Stimulated activated CD8-positive, alpha-beta memory T cell treated with anti-CD3 and anti-CD28 coated beads, Interleukin-7, amount 100 ng/mL, for 4 hours (primary cell): ENCODE data around the gene GMPS.
"Not testable (repeated sequence)": the region's sequence is repeated elsewhere in the genome, so short reads cannot be mapped to it uniquely, and the experiment has no call there.

ENCODE experiments used
- DNase-seq, 2 donors: peaks; one replicate each; pipeline ENCODE4 v3.0.0-alpha.2; 2020; ENCODE audit warnings: low read depth in 2 of 2

GMPS gene

GRCh38 chr3:155944081-155944480, 73.6 kb downstream of the GMPS start:
- no peak for DNase-seq

DNA sequence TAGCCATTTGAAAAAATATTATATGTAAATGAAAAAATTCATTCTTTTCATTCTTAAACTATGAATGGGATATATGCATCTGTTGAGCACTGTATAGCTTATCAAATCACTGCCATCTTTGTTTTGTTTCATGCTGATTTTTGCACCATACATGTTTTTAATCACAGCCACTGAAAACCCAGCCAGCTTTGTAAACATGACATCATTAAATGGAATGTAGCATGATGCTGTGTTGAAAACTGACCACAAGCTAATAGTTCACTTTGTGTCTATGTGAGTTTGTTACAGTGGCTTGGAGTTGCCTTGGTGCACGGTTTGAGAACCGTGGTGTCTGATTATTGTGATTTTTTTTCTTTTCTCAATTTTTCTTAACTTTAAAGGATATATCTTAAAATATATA, 75.7 kb downstream of the GMPS start:
- no peak for DNase-seq

DNA sequence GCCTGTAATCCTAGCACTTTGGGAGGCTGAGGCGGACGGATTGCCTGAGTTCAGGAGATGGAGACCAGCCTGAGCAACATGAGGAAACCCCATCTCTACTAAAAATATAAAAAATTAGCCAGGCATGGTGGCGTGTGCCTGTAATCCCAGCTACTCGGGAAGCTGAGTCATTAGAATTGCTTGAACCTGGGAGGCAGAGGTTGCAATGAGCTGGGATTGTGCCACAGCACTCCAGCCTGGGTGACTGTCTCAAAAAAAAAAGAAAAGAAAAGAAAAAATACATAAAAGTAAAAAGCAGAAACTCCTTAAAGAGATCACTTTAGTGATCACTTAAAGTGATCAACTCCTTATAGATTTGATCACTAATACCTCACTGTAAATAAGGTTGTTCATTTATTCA, 78.0 kb downstream of the GMPS start:
- DNase-seq: no peak

DNA sequence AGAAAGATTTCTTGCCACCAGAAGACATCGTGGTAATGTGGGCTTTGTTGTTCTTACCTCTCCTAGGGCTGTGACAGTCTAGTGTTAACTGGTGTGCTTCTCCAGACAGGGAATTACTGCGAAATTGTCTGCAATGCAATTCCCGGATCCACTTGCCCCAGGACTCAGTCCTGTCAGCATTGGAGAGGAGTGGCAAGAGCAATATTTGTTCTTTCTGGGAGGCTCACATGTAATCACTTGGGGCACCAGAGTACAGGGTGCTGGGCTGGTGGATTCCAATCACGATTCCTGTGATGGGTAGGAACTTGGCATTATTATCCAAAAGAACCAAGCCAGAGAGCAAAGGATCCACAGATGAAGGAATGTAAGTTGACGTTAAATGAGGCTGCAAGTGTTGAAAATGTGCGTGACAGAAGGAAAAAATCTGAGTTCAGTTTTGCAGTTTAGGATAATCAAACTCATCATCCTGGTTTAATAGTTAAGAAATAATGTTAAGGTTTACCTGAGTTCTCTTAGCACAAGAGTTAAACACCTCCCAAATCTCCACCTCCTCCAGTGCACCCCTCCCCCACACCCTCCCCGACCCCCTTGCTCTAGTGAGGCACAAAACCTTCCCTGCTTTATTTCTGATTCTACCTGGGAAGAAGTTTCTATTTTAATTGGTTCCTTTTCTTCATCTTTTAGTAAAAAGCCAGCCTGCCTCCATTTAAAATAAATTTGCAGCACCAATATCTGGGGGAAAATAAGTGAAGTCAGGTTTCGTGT, 79.2 kb downstream of the GMPS start:
- no peak for DNase-seq

DNA sequence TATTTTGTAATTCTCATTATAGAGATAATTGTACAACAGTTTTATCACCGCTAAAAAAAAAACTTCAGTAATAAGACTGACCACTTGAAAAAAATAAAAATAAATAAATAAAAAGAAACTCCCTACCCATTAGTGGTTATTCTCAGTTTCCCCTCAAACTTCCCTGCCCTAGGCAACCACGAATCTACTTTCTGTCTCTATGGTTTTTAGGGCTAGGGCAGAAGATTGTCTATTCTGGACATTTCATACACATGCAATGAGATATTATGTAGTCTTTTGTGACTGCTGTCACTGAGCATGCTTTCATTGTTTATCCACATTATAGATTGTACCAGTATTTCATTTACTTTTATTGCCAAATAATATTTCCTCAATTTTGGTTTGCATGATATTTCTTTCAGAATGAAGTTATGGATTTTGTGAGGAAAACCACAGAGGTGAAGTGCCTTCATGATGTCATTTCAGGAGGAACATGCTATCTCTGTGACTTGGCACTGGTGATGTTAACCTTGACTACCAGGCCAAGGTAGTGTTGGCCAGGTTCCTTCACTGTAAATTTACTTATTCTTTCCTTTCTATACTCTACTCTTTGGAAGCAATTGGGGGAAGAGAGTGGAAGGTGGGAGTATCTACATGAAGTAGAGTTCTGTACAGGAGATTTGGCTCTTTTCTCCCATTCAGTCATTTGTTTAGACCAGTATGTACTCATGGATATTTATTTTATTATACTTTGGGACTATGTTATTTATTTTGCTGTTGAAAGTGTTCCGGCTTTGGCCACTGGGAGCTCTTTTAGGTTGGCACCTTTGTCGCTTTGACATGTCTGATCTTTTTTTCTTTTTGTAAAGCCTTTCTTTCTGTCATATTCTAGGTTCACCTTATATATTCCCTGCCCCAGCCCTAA, 86.3 kb downstream of the GMPS start:
- DNase-seq: no peak

DNA sequence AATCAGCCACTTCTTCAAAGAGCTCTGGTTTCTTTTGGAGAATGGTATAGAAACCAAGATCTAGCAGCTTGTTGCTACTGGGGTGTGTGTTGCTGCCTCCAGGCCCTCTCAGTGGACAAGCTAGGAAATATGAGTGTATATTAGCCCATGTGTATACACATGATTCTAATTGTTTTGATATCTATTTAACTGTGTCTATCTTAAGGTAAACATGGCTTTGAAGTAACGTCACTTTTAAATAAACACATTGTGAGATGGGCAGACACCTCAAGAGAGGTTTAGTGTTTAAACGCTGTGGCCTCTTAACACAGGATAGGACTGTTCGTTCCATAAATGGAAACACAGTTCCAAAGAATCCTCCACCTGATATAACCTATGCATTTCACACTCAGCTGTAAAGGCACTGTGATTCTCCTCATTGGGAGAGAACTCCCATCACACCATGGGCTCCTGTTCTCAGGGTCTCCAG, 87.0 kb downstream of the GMPS start:
- DNase-seq: no peak

- no peak for DNase-seq
Measured at GRCh38 chr3:155958676-155959075, 88.2 kb downstream of the GMPS start.

DNA sequence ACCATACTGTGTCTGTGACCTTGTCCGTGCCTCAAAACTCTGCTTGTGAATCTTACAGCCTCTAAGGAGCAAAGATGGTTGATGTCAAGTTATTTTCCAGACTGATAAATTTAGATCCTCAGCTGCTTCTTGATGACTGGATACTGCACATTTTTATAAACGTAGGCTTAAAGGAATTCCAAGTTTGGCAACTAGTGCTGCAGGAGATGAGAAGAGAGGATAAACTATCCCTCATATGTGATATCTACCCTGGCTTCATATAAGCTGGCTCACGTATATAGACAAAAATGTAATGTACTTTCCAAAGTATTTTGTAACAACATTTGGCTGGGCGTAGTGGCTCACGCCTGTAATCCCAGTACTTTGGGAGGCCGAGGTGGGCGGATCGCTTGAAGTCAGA, 89.6 kb downstream of the GMPS start:
- no peak for DNase-seq

- DNase-seq: not testable (repeated sequence)
Measured at GRCh38 chr3:155961044-155961443, 90.6 kb downstream of the GMPS start.

DNA sequence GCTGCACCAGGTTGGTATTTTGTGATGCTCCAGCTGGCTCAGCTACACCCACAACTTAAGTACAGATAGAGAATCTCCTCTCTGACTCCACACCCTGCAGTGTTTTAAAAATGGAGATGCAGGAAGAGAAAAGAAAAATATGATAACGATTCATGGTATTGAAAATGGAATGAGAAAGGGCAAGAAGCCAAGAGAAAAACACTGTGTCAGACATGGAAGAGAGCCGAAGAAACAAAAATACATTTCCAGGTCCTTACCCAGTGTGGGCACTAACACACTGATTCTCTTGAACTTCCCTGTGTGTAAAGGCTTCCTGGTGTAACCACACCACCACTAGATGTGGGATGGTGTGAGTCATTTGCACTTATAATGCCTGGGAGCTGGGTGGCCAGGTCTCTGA, 93.1 kb downstream of the GMPS start:
- no peak for DNase-seq

GRCh38 chr3:155970398-155970797, 99.9 kb downstream of the GMPS start:
- DNase-seq: no peak

DNA sequence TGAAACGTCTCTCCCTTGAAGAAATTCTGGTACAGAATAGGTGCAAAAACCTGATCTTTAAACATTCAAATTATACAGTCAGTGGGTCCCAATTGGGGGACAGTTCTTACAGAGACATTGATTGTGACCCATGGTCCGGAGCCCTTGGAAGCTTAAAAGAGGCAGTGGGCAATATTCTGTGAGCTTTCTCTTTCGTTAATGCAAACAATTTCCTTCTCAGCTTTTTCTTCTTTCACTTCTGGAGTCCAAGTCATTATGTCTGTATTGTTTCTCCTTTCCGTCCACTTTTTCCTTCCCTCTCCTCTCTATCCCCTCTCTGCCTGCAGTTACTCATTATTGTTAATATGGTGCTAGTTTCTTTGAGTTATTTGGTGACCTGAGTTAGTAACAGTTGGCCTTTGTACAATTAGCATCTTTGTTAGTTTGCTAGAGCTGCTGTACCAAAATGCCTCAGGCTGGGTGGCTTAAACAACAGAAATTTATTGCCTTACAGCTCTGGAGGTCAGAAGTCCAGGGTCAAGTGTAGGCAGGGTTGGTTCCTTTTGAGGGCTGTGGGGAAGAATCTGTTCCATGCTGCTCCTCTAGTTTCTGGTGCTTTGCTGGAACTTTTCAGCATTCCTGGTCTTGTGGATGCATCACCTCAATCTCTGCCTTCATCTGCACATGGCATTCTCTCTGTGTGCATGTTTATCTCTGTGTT, 102.6 kb downstream of the GMPS start:
- DNase-seq: no peak

DNA sequence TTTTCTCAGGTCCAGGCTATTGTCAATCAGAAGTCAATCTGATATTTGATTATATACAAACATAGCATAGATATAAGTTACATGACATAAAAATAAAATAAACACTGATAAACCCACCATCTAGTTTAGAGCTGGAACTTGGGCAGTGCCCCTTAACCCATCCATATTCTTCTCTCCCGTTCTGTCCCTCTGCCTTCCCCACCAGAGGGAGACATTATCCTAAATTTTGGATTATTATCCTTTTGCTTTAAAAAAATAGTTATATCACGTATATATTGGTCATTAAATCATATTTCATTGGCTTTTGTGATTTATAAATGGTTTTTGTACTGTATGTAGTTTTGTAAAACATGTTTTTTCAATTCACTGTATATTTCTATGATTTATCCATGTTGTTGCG, 107.9 kb downstream of the GMPS start:
- no peak for DNase-seq

- DNase-seq: no peak
Measured at GRCh38 chr3:155979746-155980145, 109.3 kb downstream of the GMPS start.

DNA sequence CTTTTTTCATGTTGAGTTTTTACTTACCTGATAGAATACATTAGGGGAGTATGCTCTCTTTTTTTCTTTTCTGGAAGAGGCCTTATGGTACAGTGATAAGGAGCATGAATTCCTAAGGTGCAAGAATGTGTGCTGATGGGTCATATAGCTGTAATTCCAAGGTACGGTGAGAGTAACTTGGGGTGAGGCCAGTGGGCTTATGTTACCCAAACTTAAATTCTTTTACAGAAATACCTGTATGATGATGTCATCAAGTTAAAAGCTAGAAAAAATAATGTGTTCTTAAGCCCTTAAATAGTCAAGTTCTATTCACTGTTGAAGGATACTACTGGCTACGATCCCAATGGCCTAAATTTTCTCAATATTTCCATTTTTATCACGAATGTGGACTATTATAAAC, 111.2 kb downstream of the GMPS start:
- no peak for DNase-seq

DNA sequence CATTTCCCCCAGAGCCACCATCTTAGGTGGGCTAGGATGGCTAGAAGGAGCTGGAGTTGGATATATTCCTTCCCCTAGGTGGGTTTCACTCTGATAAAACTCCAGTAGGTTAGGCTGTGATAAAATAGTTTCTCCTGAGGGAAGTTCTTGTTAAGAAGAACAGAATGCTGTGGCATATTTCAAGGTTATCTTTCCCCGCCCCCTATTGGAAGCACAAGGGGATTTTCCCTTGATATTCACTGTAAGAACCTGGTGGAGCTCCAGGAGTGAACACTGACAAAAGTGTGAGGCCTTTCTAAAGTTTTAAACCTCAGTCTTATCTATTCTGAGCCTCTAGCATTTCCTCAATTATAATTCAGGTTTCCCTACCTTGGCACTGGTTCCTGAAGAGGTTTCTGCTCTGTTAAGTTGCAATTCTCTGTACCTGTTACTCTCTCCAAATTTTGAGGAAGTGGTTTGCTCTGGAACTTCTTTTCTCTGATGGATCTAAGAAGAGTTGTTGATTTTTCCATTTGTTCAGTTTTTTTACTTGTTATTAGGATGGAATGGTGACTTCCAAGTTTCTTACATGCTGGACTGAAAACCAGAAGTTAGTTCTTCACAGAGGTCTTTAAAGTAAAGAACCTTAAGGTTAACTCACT, 113.5 kb downstream of the GMPS start:
- no peak for DNase-seq

DNA sequence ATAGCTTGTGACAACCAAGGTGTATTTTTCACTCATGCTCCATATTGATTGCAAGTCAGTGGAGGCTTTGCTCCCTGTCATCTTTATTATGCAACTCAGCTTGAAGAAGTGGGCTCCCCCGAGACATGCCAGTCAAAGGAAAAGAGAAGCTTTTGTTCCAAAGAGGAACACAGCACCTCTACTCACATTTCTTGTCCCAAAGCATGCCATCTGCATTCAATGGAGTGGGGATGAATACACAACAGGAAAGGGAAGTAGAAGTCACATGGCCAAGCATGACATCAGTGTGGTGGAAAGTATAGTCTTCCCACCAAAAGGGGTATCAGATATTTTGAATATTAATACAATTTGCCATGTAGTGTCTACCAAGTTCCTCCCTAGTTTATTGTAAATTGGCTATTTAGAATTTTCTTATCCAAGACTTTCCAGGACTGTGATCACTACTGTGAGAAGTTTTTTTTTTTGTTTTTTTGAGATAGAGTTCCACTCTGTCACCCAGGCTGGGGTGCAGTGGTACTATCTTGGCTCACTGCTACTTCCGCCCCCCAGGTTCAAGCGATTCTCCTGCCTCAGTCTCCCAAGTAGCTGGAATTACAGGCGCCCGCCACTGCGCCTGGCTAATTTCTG, 114.5 kb downstream of the GMPS start:
- DNase-seq: no peak

DNA sequence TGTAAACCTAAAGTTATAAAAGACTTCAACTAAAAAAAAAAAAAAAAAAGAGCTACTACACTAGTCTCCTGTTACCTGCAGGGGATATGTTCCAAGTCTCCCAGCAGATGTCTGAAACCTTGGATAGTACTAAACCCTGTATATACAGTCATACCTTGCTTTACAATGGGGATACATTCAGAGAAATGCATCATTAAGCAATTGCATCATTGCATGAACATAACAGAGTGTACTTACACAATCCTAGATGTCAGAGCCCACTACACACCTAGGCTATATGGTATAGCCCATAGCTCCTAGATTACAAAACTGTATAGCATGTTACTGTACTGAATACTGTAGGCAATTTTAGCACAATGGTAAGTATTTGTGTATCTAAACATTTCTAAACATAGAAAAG, 119.1 kb downstream of the GMPS start:
- DNase-seq: no peak

DNA sequence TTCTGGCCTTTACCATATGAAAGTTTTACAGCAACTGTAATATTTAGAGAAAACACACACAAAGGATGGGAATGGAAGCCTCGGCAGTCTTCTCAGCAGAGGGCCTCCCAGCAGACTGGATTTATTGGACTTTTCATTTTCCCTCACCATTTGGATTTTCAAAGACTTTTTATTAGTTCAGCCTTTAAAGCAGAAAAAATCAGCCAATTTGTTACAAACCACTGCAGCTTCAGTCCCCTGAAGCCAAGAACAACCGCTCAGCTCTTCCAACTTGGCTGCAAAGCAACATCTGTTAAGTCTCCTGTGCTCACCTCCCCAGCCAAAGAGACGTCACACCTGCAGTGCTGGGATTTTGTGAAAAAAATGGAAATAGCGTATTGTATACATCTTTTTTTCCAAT, 120.8 kb downstream of the GMPS start:
- no peak for DNase-seq

DNA sequence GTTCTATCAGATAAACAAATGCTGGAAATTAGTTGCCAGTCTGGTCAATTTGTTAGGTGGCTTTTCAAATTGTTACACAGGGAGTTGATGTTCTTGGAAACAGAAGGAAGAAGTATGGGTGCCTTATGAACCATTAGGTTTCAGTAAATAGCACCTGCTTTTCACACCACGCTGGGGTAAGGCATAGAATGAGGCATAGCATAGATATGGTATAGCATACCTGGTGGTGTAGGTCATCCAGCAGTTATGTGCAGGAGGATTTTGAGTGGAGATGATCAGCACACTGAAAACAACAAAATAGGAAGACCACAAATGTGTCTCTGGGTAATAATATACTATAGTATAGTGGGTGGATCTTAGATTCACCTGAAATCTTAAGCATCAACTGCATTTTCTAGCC, 121.4 kb downstream of the GMPS start:
- DNase-seq: no peak
